Osteoblast (primary cell): ENCODE data around the gene SCMH1. TPM values are rescaled to one million over a fixed set of nuclear protein-coding genes. Genes with fewer than 3 reads are reported as not detected.

Experiments used
- DNase-seq: peaks from one replicate; pipeline ENCODE4 v3.0.0; 2011; ENCODE audit warnings: low spot score, mixed read lengths; ENCODE audit not compliant: insufficient read length; ENCODE audit errors: missing footprints
- H2AFZ ChIP-seq: 2 replicates; pipeline ENCODE4 v1.6.0; 2011; ENCODE audit warnings: mild to moderate bottlenecking, low read length
- H3K27ac ChIP-seq: 2 replicates; pipeline ENCODE4 v1.5.1; 2011; ENCODE audit warnings: mild to moderate bottlenecking, low read depth, low read length, moderate library complexity
- H3K27me3 ChIP-seq: 2 replicates; pipeline ENCODE4 v1.6.0; 2012; ENCODE audit warnings: mild to moderate bottlenecking, control low read depth, inconsistent platforms, low read length, moderate library complexity; ENCODE audit not compliant: insufficient read depth
- H3K36me3 ChIP-seq: 2 replicates; pipeline ENCODE4 v1.5.1; 2011; ENCODE audit warnings: mild to moderate bottlenecking, low read length, control low read depth, moderate library complexity; ENCODE audit not compliant: insufficient read depth
- H3K4me1 ChIP-seq: 2 replicates; pipeline ENCODE4 v1.5.1; 2011; ENCODE audit warnings: mild to moderate bottlenecking, low read length, control low read depth, moderate library complexity; ENCODE audit not compliant: insufficient read depth
- H3K4me2 ChIP-seq: 2 replicates; pipeline ENCODE4 v1.6.0; 2011; ENCODE audit warnings: mild to moderate bottlenecking, low read length; ENCODE audit not compliant: insufficient read depth
- H3K4me3 ChIP-seq: fragments of 200-600 bp; sonication (generic); 3 replicates; pipeline ENCODE4 v1.5.1; 2012; ENCODE audit warnings: mild to moderate bottlenecking, low read length, inconsistent platforms; ENCODE audit not compliant: insufficient read depth
- H3K79me2 ChIP-seq: 2 replicates; pipeline ENCODE4 v1.6.0; 2012; ENCODE audit warnings: mild to moderate bottlenecking, low read length, control low read depth, inconsistent platforms; ENCODE audit not compliant: insufficient read depth
- H3K9me3 ChIP-seq: 2 replicates; pipeline ENCODE4 v1.5.1; 2011; ENCODE audit warnings: low read depth, low read length, control low read depth
- H4K20me1 ChIP-seq: 2 replicates; pipeline ENCODE4 v1.6.0; 2012; ENCODE audit warnings: mild to moderate bottlenecking, low read length, control low read depth; ENCODE audit not compliant: insufficient read depth
- total RNA-seq: library from RNA; depleted of rRNA; stranded (reverse); fragments of >200 nt; gene quantifications from 2 replicates; pipeline ENCODE4 v1.2.3, GENCODE V29; 2012
- TF ChIP-seq, protein P1 (sequence below): IDR thresholded peaks from 2 replicates; pipeline ENCODE4 v1.5.1; 2011; ENCODE audit warnings: mild to moderate bottlenecking, low read depth, low read length, moderate library complexity; ENCODE audit errors: extremely low read depth

Gene SCMH1
- total RNA-seq, 1 donor, result 33.7 TPM

DNA sequence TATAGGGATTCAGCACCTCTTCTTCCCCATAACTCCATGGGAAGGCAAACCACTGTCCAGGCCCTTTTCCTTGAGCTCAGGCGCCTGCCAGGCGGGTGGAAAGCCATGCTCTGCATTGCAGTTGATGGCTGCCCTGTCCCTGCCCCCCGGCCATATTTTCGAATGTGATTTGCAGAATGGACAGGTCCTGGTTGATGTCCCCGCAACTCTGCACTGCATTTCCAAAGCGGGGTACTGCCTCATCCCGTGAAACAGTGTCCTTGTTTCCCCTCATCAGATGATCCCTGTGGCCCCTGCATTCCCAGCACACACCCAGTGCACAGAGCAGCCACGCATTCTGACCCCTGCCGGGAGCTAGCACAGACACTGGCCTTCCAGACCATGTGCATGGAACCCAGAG is 33.7 kb upstream of the SCMH1 start:
- no peaks in the 10 kb centered on the region for H3K9me3 ChIP-seq
- H2AFZ ChIP-seq, result no peak overlapping the region
- peaks cover 4% of the 10 kb centered on the region for H4K20me1 ChIP-seq
- H3K27me3 ChIP-seq, result peaks cover 4% of the 10 kb centered on the region
- H3K79me2 ChIP-seq, result no peaks in the 10 kb centered on the region
- no peaks in the 10 kb centered on the region for H3K4me1 ChIP-seq
- no peaks in the 10 kb centered on the region for H3K36me3 ChIP-seq
- TF ChIP-seq, protein P1, sequence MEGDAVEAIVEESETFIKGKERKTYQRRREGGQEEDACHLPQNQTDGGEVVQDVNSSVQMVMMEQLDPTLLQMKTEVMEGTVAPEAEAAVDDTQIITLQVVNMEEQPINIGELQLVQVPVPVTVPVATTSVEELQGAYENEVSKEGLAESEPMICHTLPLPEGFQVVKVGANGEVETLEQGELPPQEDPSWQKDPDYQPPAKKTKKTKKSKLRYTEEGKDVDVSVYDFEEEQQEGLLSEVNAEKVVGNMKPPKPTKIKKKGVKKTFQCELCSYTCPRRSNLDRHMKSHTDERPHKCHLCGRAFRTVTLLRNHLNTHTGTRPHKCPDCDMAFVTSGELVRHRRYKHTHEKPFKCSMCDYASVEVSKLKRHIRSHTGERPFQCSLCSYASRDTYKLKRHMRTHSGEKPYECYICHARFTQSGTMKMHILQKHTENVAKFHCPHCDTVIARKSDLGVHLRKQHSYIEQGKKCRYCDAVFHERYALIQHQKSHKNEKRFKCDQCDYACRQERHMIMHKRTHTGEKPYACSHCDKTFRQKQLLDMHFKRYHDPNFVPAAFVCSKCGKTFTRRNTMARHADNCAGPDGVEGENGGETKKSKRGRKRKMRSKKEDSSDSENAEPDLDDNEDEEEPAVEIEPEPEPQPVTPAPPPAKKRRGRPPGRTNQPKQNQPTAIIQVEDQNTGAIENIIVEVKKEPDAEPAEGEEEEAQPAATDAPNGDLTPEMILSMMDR, result no peak
- H3K4me3 ChIP-seq, result no peak overlapping the region
- H3K4me2 ChIP-seq, result no peak overlapping the region
- no peak for DNase-seq
- no peak overlapping the region for H3K27ac ChIP-seq

DNA sequence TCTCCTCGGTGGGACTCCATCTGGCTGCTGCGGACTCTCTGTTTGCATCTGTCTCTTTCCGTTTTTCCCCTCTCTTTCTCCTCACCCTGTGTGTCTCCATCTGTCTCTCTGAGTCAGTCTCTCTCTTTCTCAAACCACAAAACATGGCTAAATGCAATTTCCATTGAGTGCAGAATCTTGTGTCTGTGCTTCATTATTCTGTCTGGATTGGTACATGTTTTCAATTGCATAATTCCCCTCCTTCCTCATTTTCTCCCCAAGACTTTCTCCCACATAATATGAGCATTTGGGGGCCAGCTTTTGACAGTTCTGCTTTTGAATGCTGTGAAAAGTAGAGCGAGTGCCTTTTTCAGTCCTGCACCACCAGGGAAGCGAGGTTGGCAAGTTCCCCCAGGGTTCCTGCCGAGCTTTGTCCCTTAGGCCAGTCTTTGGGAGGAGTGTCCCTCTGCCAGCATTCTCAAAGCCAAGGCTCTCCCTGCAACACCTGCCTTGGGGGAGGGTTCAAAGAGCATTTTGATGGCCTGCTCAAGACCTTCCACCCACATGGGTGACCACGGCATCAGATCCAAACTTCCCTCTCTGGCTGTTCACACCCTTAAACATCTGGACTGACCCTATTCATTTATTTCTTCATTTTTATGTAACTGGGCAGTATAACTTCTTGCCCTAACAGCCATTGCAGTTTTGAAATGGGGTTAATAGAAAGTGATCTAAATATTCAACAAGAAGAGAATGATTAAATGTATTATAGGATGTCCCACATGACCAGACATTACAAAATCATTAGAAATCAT is 32.8 kb upstream of the SCMH1 start:
- Histone ChIP-seq H3K9me3 (no peaks in the 10 kb centered on the region), H3K36me3 (no peaks in the 10 kb centered on the region), H3K27me3 (peaks cover 3% of the 10 kb centered on the region), H2AFZ (no peak overlapping the region), H3K27ac (no peak overlapping the region), H3K4me2 (no peak overlapping the region), H3K4me1 (no peaks in the 10 kb centered on the region), H3K79me2 (no peaks in the 10 kb centered on the region), H4K20me1 (peaks cover 4% of the 10 kb centered on the region), H3K4me3 (no peak overlapping the region)
- no peak for DNase-seq
- TF ChIP-seq, protein P1, result no peak

DNA sequence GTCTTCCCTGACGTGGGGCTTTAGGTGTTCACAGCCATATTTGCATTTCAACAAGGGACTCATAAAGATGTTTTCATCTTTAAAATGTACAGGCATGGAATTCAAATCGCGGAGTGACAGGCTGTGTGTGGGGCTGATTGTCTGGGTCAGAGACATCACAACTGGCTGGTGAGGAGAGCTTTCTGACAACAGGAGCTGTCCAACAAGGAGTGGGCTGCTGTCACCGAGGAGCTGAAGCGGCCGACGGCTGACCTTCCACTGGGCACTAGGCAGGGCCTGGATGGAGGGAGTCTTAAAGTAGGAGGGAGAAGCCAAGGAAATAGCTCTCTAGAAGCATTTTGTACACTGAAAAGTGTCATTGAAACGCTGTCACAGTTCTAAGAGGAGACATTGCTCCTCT is 30.5 kb upstream of the SCMH1 start:
- no peak for DNase-seq
- TF ChIP-seq, protein P1, result no peak
- no peaks in the 10 kb centered on the region for H3K36me3 ChIP-seq
- no peak overlapping the region for H3K4me2 ChIP-seq
- H3K79me2 ChIP-seq, result no peaks in the 10 kb centered on the region
- no peak overlapping the region for H2AFZ ChIP-seq
- no peak overlapping the region for H3K4me3 ChIP-seq
- no peaks in the 10 kb centered on the region for H3K4me1 ChIP-seq
- H3K27me3 ChIP-seq, result peaks cover 3% of the 10 kb centered on the region
- H3K27ac ChIP-seq, result no peak overlapping the region
- peaks cover 1% of the 10 kb centered on the region for H4K20me1 ChIP-seq
- no peaks in the 10 kb centered on the region for H3K9me3 ChIP-seq

DNA sequence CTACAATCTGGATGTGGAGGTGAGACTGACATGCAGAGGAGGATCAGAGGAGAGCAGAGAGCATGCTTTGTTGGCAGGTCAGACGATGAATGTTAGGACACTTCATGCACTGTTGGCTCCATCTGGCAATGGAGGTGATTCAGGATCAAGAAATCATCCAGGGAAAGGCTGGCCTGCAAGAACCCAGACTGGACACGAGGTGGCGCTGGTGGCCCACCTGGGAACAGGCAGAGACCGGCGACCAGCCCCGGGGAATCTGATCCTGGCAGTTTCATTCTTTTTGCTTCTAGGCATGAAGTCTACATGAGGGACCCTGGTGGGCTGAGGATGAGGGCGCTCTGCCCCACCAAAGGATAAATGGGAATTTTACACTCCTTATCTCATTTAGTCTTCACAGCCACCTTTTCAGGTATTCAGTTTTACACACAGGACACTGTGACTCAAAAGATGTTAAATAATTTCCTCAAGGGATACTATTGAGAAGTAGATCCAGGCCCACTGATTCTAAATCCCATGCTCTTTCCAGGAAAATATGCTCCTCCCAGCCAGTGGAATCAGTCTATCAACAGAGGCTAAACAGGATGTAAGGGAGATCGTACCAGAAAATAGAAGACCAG is 26.2 kb upstream of the SCMH1 start:
- no peak overlapping the region for H3K27ac ChIP-seq
- no peaks in the 10 kb centered on the region for H3K79me2 ChIP-seq
- no peaks in the 10 kb centered on the region for H3K36me3 ChIP-seq
- H3K4me3 ChIP-seq, result no peak overlapping the region
- no peaks in the 10 kb centered on the region for H3K9me3 ChIP-seq
- no peaks in the 10 kb centered on the region for H3K27me3 ChIP-seq
- H3K4me2 ChIP-seq, result peak overlapping the region; percentile 58
- TF ChIP-seq, protein P1, result peak; percentile 98
- no peak overlapping the region for H2AFZ ChIP-seq
- peak; percentile 73 for DNase-seq
- H4K20me1 ChIP-seq, result no peaks in the 10 kb centered on the region
- no peaks in the 10 kb centered on the region for H3K4me1 ChIP-seq
